Upper lobe of left lung (tissue), 6 donors: ENCODE measurements around the gene ASNSD1. TPM values are rescaled to one million over a fixed set of nuclear protein-coding genes. Genes with fewer than 3 reads are reported as not detected.
"Not testable (repeated sequence)": the region's sequence is repeated elsewhere in the genome, so short reads cannot be mapped to it uniquely, and the experiment has no call there.

Source experiments
- ATAC-seq, 2 donors: fragments of 200-7000 bp; cut with Tn5 transposase; one replicate each; pipeline ENCODE4 v1.9.1; 2022; ENCODE audit warnings: mild to moderate bottlenecking in 2 of 2, moderate library complexity in 2 of 2; ENCODE audit not compliant: low FRiP score in 2 of 2
- DNase-seq, 2 donors: peaks; one replicate each; pipeline ENCODE4 v3.0.0-alpha.2; 2019 to 2020
- H3K27ac ChIP-seq, 4 donors: fragments of 200-600 bp; sonication (generic); one replicate each; pipeline ENCODE4 v1.5.1; 2016 to 2019
- H3K27me3 ChIP-seq, 4 donors: fragments of 200-600 bp; sonication (generic); one replicate each; pipeline ENCODE4 v1.5.1; 2017 to 2019
- H3K36me3 ChIP-seq, 4 donors: fragments of 200-600 bp; sonication (generic); one replicate each; pipeline ENCODE4 v1.5.1; 2016 to 2019
- H3K4me1 ChIP-seq, 4 donors: fragments of 200-600 bp; sonication (generic); one replicate each; pipeline ENCODE4 v1.5.1; 2018 to 2019
- H3K4me3 ChIP-seq, 4 donors: fragments of 200-600 bp; sonication (generic); one replicate each; pipeline ENCODE4 v1.5.1; 2017 to 2019; ENCODE audit warnings: mild to moderate bottlenecking in 2 of 4, moderate library complexity in 1 of 4
- H3K9me3 ChIP-seq, 4 donors: fragments of 200-600 bp; sonication (generic); one replicate each; pipeline ENCODE4 v1.5.1; 2018 to 2019
- EP300 ChIP-seq, 4 donors: sonication (generic); formaldehyde crosslinking; IDR thresholded peaks; one replicate each; pipeline ENCODE4 v1.5.1; 2017; ENCODE audit warnings: antibody characterized with exemption in 4 of 4, control low read depth in 2 of 4
- POLR2A ChIP-seq, 4 donors: fragments of 450-650 bp; IDR thresholded peaks; one replicate each; pipeline ENCODE4 v1.5.1; 2016 to 2017; ENCODE audit warnings: antibody characterized with exemption in 4 of 4, mild to moderate bottlenecking in 2 of 4
- POLR2AphosphoS5 ChIP-seq, 2 donors: sonication (generic); formaldehyde crosslinking; IDR thresholded peaks; one replicate each; pipeline ENCODE4 v1.5.1; 2017; ENCODE audit warnings: antibody characterized with exemption in 2 of 2
- WGBS, 2 donors: methylation state at CpG; one replicate each; pipeline ENCODE4 v1.1.5; 2017 to 2018; 5-methylcytosine and 5-hydroxymethylcytosine counted together
- total RNA-seq, 6 donors: library from RNA; depleted of rRNA in 4 of 6; stranded (reverse); fragments of >200 nt in 4 of 6; gene quantifications; one replicate each; pipeline versions ENCODE4 v1.1.0 to v1.2.1, GENCODE V29; 2016 to 2021
- TF ChIP-seq, protein P1 (sequence below), 6 experiments: fragments of 450-650 bp in 4 of 6; fragments of 200-600 bp in 2 of 6; sonication (generic) in 2 of 6; IDR thresholded peaks; one replicate each; pipeline ENCODE4 v1.5.1; 2016 to 2019; ENCODE audit warnings: antibody characterized with exemption in 6 of 6
- donor health status: DM: no; HTN: no; CAD: no; lungs with moderate emphysema.
- donor health status: DM: no; HTN: yes; CAD: no; lungs with severe emphysema.

The ASNSD1 gene
- total RNA-seq, 6 donors from 2014 or later, result 29.5 to 49.6 (median 34.3) TPM

DNA sequence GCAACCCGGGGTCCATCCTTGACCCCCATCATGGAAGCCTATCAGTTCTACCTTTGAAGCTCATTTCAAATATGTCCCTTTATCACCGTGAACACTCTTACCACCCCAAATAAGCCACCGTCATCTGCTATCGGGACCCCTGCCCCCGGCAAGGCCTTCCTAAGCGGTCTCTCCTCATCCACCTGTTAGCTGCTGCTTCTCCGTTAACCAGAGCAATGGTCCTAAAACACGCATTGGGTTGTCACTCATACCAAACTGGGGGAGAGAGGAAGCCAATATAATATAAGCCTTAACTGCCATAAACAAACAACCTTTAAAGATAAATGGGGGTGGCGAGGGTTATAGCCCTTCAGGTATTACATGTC is 680 bp downstream of the ASNSD1 start:
- H3K27me3 ChIP-seq, result no peaks in the 10 kb centered on the region
- peak overlapping the region; percentile 66 to 90 (median 82) for H3K4me3 ChIP-seq
- H3K9me3 ChIP-seq, result no peaks in the 10 kb centered on the region
- peaks cover 0 to 19% (median 6%) of the 10 kb centered on the region in 4 donors for H3K36me3 ChIP-seq
- 4 to 9% methylated on average over 9 of the region's 9 CpGs for WGBS, 2 donors
- H3K27ac ChIP-seq, result peak overlapping the region; percentile 80 to 97 (median 88)
- peaks cover 25 to 50% (median 34%) of the 10 kb centered on the region in 4 donors for H3K4me1 ChIP-seq
- TF ChIP-seq, protein P1, sequence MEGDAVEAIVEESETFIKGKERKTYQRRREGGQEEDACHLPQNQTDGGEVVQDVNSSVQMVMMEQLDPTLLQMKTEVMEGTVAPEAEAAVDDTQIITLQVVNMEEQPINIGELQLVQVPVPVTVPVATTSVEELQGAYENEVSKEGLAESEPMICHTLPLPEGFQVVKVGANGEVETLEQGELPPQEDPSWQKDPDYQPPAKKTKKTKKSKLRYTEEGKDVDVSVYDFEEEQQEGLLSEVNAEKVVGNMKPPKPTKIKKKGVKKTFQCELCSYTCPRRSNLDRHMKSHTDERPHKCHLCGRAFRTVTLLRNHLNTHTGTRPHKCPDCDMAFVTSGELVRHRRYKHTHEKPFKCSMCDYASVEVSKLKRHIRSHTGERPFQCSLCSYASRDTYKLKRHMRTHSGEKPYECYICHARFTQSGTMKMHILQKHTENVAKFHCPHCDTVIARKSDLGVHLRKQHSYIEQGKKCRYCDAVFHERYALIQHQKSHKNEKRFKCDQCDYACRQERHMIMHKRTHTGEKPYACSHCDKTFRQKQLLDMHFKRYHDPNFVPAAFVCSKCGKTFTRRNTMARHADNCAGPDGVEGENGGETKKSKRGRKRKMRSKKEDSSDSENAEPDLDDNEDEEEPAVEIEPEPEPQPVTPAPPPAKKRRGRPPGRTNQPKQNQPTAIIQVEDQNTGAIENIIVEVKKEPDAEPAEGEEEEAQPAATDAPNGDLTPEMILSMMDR (IDR thresholded peaks at IDR 0.05), result no peak
- no peak for TF ChIP-seq EP300 (IDR thresholded peaks at IDR 0.05)
- TF ChIP-seq POLR2A (IDR thresholded peaks at IDR 0.05), result no peak
- no peak for TF ChIP-seq POLR2AphosphoS5 (IDR thresholded peaks at IDR 0.05)
- no peak for ATAC-seq
- no peak for DNase-seq

DNA sequence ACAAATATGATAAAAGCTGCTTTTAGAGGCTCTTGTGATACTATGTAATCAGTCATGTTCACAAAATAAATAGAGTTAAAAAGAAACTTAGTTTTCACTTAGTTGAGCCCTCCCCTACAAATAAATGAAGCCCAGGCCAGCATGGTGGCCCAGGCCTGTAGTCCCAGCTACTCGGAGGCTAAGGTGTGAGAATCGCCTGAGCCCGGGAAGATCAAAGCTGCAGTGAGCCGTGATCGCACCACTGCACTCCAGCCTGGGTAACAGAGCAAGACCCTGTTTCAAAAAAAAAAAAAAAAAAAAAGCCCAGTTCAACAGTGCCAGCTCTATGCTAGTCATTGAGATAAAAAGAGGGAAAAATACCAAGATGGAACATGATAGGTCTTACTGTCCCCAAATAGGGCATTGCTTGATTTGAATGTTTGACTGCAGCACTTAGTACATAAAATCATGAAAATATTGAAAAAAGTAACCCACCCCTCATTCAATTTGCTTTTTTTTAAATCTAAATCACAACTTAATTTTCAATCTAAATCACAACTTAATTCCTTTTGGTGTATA is 1.5 kb downstream of the ASNSD1 start:
- Histone ChIP-seq H3K4me1 (peaks cover 22 to 47% (median 30%) of the 10 kb centered on the region in 4 donors), H3K36me3 (peaks cover 5 to 27% (median 10%) of the 10 kb centered on the region in 4 donors), H3K4me3 (peak overlapping the region in 3 of 4 donors; percentile 76 to 90 (median 89)), H3K27me3 (no peaks in the 10 kb centered on the region), H3K27ac (peak overlapping the region in 1 of 4 donors; percentile 14), H3K9me3 (no peaks in the 10 kb centered on the region)
- TF ChIP-seq POLR2AphosphoS5 (IDR thresholded peaks at IDR 0.05) (no peak), EP300 (IDR thresholded peaks at IDR 0.05) (no peak), POLR2A (IDR thresholded peaks at IDR 0.05) (no peak)
- TF ChIP-seq, protein P1 (IDR thresholded peaks at IDR 0.05), result no peak
- no peak for ATAC-seq
- peak in 1 of 2 donors; percentile 2 for DNase-seq
- WGBS, 2 donors, result 73 to 74% methylated on average over 5 of the region's 5 CpGs

DNA sequence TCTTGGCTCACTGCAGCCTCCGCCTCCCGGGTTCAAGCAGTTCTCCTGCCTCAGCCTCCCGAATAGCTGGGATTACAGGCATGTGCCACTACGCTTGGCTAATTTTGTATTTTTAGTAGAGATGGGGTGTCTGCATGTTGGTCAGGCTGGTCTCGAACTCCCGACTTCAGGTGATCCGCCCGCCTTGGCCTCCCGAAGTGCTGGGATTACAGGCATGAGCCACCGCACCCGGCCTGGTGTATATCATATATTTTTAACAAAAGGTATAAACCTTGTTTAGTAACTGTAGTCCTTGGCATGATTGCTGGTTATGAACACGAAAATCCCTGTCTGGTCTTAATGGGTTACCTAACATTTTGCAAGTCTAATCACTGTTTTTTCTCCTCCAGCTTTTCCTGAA is 2.1 kb downstream of the ASNSD1 start:
- peak in 1 of 2 donors; percentile 25 for DNase-seq
- not testable (repeated sequence) for ATAC-seq
- WGBS, 2 donors, result 93 to 99% methylated on average over 12 of the region's 12 CpGs

DNA sequence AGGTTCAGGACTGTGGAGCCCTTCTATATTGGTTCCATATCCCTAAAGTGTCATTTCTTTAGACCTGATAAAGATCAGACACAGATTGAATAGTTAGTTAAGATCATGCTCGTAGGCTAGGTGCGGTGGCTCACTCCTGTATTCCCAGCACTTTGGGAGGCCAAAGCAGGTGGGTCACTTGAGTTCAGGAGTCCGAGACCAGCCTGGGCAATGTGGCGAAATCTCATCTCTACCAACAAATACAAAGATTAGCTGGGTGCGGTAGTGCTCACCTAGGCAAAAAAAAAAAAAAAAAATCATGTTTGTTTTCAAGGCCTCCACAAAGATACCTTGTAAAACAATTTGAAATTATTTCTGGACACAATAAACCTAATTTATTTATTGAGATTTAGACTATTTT is 8.7 kb downstream of the ASNSD1 start:
- DNase-seq (no peak), ATAC-seq (no peak)
- Histone ChIP-seq H3K27ac (no peak overlapping the region), H3K27me3 (no peaks in the 10 kb centered on the region), H3K4me1 (peaks cover 0 to 14% (median 6%) of the 10 kb centered on the region in 4 donors), H3K36me3 (peaks cover 15 to 65% (median 32%) of the 10 kb centered on the region in 4 donors), H3K4me3 (no peak overlapping the region), H3K9me3 (no peaks in the 10 kb centered on the region)
- 98% methylated on average over 5 of the region's 5 CpGs for WGBS, 2 donors
- TF ChIP-seq POLR2AphosphoS5 (IDR thresholded peaks at IDR 0.05), result no peak
- TF ChIP-seq, protein P1 (IDR thresholded peaks at IDR 0.05), result no peak

More for the DNA sequence above, 2.1 kb downstream of the ASNSD1 start:
- H3K27me3 ChIP-seq, H3K4me3 ChIP-seq, H3K9me3 ChIP-seq, H3K27ac ChIP-seq: not testable (repeated sequence)
- peaks cover 10 to 32% (median 13%) of the 10 kb centered on the region in 4 donors for H3K36me3 ChIP-seq
- peaks cover 19 to 41% (median 25%) of the 10 kb centered on the region in 4 donors for H3K4me1 ChIP-seq

DNA sequence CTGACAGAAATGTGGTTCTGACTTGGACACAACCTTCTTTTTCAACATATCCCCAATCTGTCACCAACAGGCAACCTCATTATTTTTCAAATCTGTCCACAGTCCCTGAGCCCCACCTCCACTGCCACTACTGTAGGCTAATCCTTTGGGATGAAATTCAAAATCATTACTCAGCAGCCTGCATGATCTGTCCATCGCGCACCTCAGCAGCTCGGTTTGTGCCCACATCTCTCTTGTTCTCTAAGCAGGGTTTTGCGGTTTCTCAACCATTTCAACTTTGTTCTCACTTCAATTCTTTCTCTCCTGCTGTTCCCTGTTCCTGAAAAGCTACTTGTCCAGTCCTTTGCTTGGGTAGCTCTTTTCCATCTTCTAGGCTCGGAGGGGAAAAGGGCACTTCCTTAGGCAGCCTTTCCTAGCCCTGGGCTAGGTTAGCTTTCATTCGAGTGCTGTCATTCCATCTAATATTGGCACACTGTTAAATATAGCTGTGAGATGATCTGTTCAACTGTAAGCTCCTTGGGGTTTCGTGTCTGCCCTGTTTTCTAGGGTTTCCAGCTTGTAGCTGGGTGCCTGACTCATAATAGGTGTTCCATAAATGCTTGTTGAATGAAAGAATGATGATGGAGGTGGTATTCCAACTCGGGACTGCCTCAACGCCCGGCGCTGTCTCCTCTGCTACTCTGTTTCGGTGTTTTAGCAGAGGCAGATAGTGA is 12.6 kb downstream of the ASNSD1 start:
- ATAC-seq, result peak in 1 of 2 donors; percentile 3
- TF ChIP-seq POLR2A (IDR thresholded peaks at IDR 0.05), result no peak
- TF ChIP-seq, protein P1 (IDR thresholded peaks at IDR 0.05), result no peak
- no peak for TF ChIP-seq POLR2AphosphoS5 (IDR thresholded peaks at IDR 0.05)
- TF ChIP-seq EP300 (IDR thresholded peaks at IDR 0.05), result no peak

More for the DNA sequence above, 12.6 kb downstream of the ASNSD1 start:
- peaks cover 6 to 16% (median 8%) of the 10 kb centered on the region in 4 donors for H3K4me1 ChIP-seq
- no peaks in the 10 kb centered on the region for H3K9me3 ChIP-seq
- DNase-seq, result no peak
- H3K4me3 ChIP-seq, result peak overlapping the region in 3 of 4 donors; percentile 52 to 65 (median 60)
- H3K36me3 ChIP-seq, result peaks cover 3 to 27% (median 14%) of the 10 kb centered on the region in 4 donors
- H3K27ac ChIP-seq, result peak overlapping the region; percentile 91 to 98 (median 96)
- WGBS, 2 donors, result 40 to 48% methylated on average over 10 to 12 of the region's 12 CpGs
- H3K27me3 ChIP-seq, result no peaks in the 10 kb centered on the region
